Hepatocyte (in vitro differentiated cells): ENCODE results near the gene NDUFB4. TPM values are rescaled to one million over a fixed set of nuclear protein-coding genes. Genes with fewer than 3 reads are reported as not detected.

Experiments used
- DNase-seq: peaks from one replicate; pipeline ENCODE4 v3.0.0-alpha.2; 2016; ENCODE audit warnings: low spot score
- H2AFZ ChIP-seq: fragments of 200-600 bp; sonication (generic); 2 replicates; pipeline ENCODE4 v1.6.0; 2016; ENCODE audit warnings: antibody characterized with exemption, mild to moderate bottlenecking
- H3K27ac ChIP-seq: fragments of 200-600 bp; sonication (generic); 2 replicates; pipeline ENCODE4 v1.5.1; 2016; ENCODE audit warnings: mild to moderate bottlenecking
- H3K27me3 ChIP-seq: fragments of 200-600 bp; sonication (generic); 2 replicates; pipeline ENCODE4 v1.6.1; 2016
- H3K36me3 ChIP-seq: fragments of 200-600 bp; sonication (generic); replicated peaks from 2 replicates; pipeline ENCODE4 v1.5.1; 2016; ENCODE audit warnings: low read depth; ENCODE audit not compliant: insufficient read depth
- H3K4me1 ChIP-seq: fragments of 200-600 bp; sonication (generic); 2 replicates; pipeline ENCODE4 v1.5.1; 2016; ENCODE audit warnings: mild to moderate bottlenecking, moderate library complexity; ENCODE audit not compliant: insufficient read depth
- H3K4me2 ChIP-seq: fragments of 200-600 bp; sonication (generic); 2 replicates; pipeline ENCODE4 v1.6.0; 2016
- H3K4me3 ChIP-seq: fragments of 200-600 bp; sonication (generic); 2 replicates; pipeline ENCODE4 v1.5.1; 2016; ENCODE audit warnings: mild to moderate bottlenecking
- H3K79me2 ChIP-seq: fragments of 200-600 bp; sonication (generic); 2 replicates; pipeline ENCODE4 v1.6.0; 2017; ENCODE audit warnings: mild to moderate bottlenecking
- H3K9me2 ChIP-seq: fragments of 200-600 bp; sonication (generic); replicated peaks from 2 replicates; pipeline ENCODE4 v1.6.0; 2017; ENCODE audit warnings: mild to moderate bottlenecking; ENCODE audit not compliant: insufficient read depth
- H3K9me3 ChIP-seq: fragments of 200-600 bp; sonication (generic); 2 replicates; pipeline ENCODE4 v1.5.1; 2016; ENCODE audit warnings: low read depth, mild to moderate bottlenecking
- H4K20me1 ChIP-seq: fragments of 200-600 bp; sonication (generic); 2 replicates; pipeline ENCODE4 v1.6.0; 2016; ENCODE audit warnings: mild to moderate bottlenecking; ENCODE audit not compliant: insufficient read depth, poor library complexity, severe bottlenecking
- CTCF ChIP-seq: fragments of 200-600 bp; sonication (generic); IDR thresholded peaks from 2 replicates; pipeline ENCODE4 v1.5.1; 2016; ENCODE audit warnings: antibody characterized with exemption, mild to moderate bottlenecking; ENCODE audit not compliant: poor library complexity
- EZH2 ChIP-seq: fragments of 200-600 bp; sonication (generic); IDR thresholded peaks from 2 replicates; pipeline ENCODE4 v1.6.1; 2016; ENCODE audit warnings: antibody characterized with exemption, mild to moderate bottlenecking, borderline replicate concordance
- EZH2phosphoT487 ChIP-seq: fragments of 200-600 bp; sonication (generic); IDR thresholded peaks from one replicate; pipeline ENCODE4 v1.6.1; 2018; ENCODE audit warnings: antibody characterized with exemption, mild to moderate bottlenecking, low read depth, moderate library complexity; ENCODE audit not compliant: unreplicated experiment, severe bottlenecking
- WGBS: methylation state at CpG from one replicate; pipeline ENCODE4 v1.1.6; 2016; ENCODE audit warnings: low lambda C conversion rate; ENCODE audit errors: missing lambda C conversion rate; 5-methylcytosine and 5-hydroxymethylcytosine counted together
- polyA plus RNA-seq: library from polyadenylated mRNA; unstranded; fragments of >200 nt; fragmentation: Nextera tagmentation; extraction: Ambion mirVana; gene quantifications from 2 replicates; pipeline ENCODE4 v1.2.1, GENCODE V29; 2016
- total RNA-seq: library from RNA; depleted of rRNA; stranded (reverse); fragments of >200 nt; gene quantifications from 2 replicates; pipeline ENCODE4 v1.2.3, GENCODE V29; 2014

The NDUFB4 gene
- total and polyA plus RNA-seq, 2 experiments from 2014 or later = 114 to 290 TPM

GRCh38 chr3:120558771-120559241 lies 37.3 kb upstream of the NDUFB4 start:
- H3K4me2 ChIP-seq = peak overlapping the region; percentile 79
- H3K4me3 ChIP-seq = peak overlapping the region; percentile 30
- H3K27ac ChIP-seq = peak overlapping the region; percentile 56
- no peaks in the 10 kb centered on the region for H3K79me2 ChIP-seq
- DNase-seq = peak; percentile 93
- H3K9me3 ChIP-seq = no peaks in the 10 kb centered on the region
- 2% methylated on average over 17 of the region's 17 CpGs for WGBS
- peak overlapping the region; percentile 73 for H2AFZ ChIP-seq
- no peaks in the 10 kb centered on the region for H3K36me3 ChIP-seq
- H3K27me3 ChIP-seq = no peaks in the 10 kb centered on the region
- no peaks in the 10 kb centered on the region for H4K20me1 ChIP-seq
- TF ChIP-seq EZH2phosphoT487 (no peak), CTCF (peak; percentile 99), EZH2 (no peak)
- H3K9me2 ChIP-seq = no peaks in the 10 kb centered on the region
- peaks cover 11% of the 10 kb centered on the region for H3K4me1 ChIP-seq

DNA sequence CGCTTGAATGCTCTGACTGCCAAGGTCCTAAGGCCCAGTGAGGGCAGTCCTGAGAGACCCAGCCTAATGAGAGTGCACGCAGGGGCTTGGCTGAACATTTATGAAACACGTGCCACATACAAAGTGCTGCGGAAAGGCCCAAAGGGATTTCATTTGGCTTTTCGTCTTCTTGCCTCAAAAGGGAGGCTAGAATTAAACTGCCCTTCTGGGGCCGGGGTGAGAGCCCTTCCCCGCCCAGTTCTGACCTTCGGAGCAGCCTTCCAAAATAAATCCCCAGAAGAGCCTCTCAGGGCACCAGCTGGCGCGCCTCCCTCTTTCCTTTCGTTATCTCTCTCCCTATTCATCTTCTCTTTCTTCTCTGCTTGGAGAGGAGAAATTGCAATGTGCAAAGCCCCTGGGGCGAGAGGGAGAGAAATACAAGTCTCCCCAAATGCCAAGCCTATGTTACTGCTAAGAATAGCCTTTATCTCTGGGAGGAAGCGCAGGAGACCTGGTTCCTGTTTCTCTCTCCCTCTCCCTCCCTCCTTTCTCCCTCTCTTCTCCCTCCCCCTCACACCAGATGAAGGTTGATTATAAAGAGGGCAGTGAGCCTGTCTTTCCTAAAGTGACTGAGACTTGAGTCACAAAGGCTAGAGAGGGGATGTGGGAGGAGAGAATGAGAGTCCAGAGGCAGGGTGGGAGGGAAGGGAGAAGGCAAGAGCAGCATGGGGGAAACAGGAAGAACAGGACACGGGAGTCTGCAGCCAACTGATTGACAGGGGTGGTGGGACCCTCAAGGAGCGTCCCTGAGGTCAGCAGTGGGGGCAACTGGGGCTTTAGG lies 36.7 kb upstream of the NDUFB4 start:
- Histone ChIP-seq H3K9me2 (no peaks in the 10 kb centered on the region), H3K27me3 (no peaks in the 10 kb centered on the region), H3K36me3 (no peaks in the 10 kb centered on the region), H3K9me3 (no peaks in the 10 kb centered on the region), H3K27ac (peak overlapping the region; percentile 49), H3K4me1 (peaks cover 11% of the 10 kb centered on the region), H3K4me3 (peak overlapping the region; percentile 10), H3K79me2 (no peaks in the 10 kb centered on the region), H2AFZ (peak overlapping the region; percentile 48), H4K20me1 (no peaks in the 10 kb centered on the region), H3K4me2 (peak overlapping the region; percentile 79)
- peak; percentile 30 for DNase-seq
- WGBS = 11% methylated on average over 15 of the region's 15 CpGs
- TF ChIP-seq CTCF (no peak), EZH2phosphoT487 (no peak), EZH2 (no peak)

- Histone ChIP-seq H3K9me2 (no peaks in the 10 kb centered on the region), H3K9me3 (no peaks in the 10 kb centered on the region), H3K36me3 (no peaks in the 10 kb centered on the region), H3K79me2 (no peaks in the 10 kb centered on the region), H3K4me2 (no peak overlapping the region), H2AFZ (no peak overlapping the region), H3K27ac (no peak overlapping the region), H3K4me3 (no peak overlapping the region), H3K27me3 (no peaks in the 10 kb centered on the region), H4K20me1 (no peaks in the 10 kb centered on the region), H3K4me1 (peaks cover 11% of the 10 kb centered on the region)
- no peak for TF ChIP-seq EZH2phosphoT487
- no peak for TF ChIP-seq EZH2
- no peak for TF ChIP-seq CTCF
- 77% methylated on average over 12 of the region's 12 CpGs for WGBS
- DNase-seq = no peak
Observed at GRCh38 chr3:120560304-120561250, 35.6 kb upstream of the NDUFB4 start.
